HG02623 (cell line): Measurements from ENCODE around the gene VSTM4.

ENCODE experiments used
- ATAC-seq: cut with Tn5 transposase; IDR thresholded peaks from one replicate; pipeline ENCODE4 v1.9.1; 2021; ENCODE audit warnings: moderate library complexity; ENCODE audit not compliant: unreplicated experiment

VSTM4 gene

DNA sequence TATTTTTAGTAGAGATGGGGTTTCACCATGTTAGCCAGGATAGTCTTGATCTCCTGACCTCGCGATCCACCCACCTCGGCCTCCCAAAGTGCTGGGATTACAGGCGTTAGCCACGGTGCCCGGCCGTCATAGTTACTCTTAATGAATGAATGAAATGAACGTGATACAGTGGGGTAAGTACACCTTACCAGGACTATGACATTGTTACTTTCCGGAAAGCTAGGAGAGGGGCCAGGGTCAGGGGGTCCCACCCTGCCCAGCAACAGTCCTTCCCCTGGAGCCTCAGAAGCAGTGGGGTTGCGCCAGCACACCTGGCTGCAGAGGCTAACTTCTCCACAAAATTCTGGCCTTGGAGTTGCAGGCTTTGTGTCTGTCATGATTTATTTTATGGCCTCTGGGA is 21.4 kb downstream of the VSTM4 start:
- no peak for ATAC-seq

DNA sequence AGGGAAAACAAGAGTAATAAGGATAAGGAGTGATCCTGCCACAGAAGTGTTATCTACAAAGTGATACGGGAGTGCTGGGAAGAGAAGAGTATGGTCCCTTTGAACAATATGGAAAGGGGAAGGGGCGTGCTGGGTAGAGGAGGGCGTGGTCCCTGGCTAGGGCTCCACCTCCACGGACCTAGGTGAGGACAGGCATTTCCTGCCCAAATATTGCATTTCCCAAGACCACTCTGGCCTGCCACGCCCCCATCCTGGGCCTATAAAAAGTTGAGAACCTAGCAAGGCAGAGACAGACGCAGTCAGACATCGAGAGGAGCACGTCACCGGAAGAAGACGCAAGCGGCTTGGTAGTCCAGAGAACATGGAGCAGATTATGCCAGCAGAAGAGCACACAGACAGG is 22.8 kb downstream of the VSTM4 start:
- no peak for ATAC-seq

DNA sequence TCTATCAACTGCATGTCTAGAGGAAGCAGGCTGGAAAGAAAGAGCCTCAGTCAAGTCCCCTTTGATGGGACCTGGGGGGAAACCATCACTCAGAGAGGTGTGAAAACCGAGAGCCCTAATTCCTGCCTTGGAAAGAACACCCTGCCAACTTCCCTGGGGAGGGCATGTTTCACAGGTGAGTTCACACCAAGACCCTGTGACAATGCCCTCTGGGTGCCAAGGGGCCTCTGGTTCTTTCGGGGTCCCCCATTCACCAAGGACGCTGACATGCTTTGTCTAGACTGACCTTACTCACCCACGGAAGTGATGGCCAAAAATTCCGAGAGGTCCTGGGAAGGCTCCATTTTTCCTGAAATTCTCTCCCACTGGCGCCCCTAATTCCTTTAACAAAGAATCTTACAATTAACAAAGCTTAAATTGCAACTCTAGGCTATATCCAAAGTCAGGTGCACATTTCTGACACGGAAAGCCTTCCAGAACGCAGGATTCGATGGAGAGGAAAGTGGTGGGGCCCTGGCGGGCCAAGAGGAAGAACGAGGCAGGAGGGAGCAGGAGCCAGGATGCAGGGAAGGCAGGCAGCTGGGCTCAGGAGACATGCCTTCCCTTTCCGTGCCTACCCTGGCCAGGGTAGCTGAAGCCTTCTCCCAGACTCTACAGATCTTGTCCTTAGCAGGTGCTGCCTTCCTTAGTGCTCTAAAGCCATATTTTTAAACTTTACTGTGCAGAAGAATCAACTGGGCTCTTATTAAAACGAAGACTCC is 23.7 kb downstream of the VSTM4 start:
- ATAC-seq, result no peak

DNA sequence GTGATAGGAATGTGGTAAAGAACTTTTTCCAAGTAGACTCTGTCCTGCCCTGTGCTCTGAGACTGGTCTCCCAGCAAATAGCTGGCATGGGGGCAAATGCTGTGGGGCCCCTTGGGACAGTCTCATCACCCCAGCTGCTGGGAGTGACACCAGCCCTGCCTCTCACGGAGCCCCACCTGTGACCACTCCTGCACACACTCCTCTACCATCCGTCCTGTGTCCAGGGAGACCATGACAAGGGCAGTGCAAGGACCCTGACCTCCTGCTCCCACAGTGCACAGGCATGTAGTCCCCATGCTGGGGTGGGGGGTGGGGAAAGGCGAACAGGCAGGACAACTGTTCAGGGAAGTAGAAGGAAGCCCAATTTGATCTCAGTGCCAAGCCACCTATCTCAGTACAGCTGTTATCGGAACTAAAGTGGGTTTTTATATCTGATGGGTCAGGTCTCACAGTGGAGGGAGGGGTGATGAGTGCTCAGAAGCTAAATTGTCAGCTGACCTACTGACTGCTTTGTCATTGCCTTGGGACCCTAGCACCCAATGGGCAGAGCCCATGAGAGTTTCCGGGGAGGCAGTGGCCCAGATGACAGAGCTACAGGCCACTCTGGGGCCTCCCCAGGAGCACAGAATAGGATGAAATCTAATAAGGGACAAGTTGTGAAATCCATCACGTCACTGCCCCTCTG is 24.5 kb downstream of the VSTM4 start:
- no peak for ATAC-seq

DNA sequence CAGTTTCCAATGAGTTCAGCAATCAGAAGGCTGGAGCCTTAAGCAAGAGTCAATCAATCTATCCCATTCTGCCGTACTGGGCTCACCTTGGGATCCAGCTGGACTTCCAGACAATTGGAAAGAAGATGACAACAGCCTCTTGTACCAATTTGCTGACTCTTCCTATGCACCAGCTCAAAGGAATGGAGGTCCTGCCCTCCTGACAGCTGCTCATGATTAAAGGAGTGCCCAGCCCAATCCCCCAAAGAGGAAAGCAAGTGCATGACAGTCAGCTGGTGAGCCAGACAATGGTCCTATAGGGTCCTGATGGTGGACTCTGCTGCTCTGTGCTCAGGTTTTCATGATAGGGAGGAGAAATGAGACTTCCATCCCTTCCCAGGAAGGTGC is 25.1 kb downstream of the VSTM4 start:
- no peak for ATAC-seq

DNA sequence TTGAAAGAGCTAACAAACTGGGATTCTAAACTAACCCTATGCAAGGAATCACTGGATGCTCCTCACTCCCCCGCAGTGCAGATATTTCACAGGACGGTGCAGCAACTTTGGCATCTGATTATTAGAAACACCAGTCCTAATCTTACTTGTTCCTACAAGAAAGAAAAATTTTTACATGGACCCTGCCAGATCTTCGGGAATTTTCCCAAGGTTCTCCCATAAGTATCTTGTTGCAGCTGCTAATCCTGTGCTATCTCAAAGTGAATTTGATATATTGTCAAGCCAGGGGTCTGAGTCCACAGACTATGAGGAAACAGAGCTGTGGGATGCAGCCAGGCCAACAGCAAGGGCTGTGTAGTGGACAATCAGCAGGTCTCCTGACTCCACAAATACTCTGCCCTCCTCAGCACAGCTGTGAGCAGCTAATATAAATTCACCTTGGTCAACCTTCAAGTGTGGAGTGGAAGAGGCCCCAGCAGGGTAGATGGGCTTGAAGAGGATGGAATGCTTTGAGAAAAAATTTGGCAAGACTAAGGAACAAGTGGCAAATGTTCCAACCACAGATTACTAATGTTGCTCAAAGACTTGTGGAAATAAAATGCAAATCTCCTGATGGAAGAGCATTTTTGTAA is 25.6 kb downstream of the VSTM4 start:
- ATAC-seq, result no peak

DNA sequence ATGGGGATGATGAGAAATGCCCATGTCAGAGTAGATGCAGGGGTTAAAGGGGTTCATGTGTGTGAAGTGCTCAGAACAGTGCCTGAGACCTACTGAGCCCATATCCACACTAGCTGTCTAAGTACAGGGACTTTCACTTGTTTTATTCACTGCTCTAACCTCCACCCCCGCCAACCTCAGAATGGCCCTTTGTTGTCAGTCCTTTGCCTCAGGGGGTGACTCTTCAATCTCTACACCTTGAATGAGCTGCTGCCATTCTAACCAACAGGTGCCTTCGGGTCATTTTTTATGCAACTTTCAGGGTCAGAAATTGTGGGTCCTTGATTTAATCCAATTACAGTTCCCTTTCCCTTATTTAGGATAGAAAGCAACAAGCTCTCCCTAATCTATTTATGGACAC is 26.2 kb downstream of the VSTM4 start:
- no peak for ATAC-seq

DNA sequence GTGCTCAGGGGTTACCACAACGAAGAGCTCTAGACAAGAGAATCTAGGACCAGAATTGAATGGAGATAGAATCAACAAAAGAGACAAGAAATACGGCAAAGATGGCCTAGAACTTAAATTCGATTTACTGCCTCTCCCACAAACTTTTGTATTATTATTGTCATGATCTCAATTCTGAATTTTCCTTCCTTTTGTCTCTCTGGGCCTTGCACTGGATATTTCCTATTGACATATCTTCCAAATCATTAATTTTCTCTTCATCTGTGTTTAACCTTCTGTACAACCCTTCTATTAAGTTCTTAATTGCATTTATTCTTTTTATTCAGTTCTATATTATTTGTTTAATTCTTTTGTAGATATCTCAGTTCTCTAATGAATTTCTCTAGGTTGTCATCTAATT is 28.4 kb downstream of the VSTM4 start:
- no peak for ATAC-seq

DNA sequence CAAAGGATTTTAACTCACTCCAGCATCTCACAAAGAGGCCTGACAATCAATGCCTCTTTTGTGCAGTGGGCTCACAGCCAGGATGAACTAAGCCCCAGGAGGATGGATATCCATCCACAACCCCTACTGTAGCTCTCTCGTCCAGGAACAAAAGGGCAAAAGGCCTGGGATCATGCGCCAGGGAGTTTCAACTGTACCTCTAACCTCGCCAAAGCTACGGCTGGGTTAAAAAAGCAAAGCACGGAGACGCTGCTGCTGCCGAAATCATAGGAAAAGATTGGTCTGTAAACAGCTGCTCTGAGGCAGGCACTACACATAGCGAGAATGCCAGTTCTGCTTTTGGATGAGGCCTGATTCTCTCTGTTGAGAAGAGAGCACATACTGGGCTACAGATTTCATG is 32.1 kb downstream of the VSTM4 start:
- no peak for ATAC-seq

DNA sequence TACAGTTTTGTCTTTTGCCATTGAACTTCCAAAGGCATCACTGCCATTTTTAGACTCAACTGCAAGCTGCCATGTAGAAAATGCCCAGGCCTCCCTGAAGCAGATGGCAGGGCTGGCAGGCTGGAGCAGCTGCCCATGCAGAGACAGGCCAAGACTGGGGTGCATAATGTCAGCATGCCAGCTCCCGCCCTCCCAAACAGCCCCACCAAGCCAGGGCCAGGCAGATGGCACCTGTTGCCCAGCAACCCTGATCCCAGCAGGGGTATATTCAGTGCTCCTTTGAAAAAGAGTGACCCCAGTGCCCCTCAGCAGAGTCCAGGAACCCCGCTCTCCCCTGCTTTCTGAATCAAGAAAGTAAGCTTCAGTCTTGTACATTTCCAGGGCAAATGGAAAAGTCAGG is 32.6 kb downstream of the VSTM4 start:
- ATAC-seq, result no peak

DNA sequence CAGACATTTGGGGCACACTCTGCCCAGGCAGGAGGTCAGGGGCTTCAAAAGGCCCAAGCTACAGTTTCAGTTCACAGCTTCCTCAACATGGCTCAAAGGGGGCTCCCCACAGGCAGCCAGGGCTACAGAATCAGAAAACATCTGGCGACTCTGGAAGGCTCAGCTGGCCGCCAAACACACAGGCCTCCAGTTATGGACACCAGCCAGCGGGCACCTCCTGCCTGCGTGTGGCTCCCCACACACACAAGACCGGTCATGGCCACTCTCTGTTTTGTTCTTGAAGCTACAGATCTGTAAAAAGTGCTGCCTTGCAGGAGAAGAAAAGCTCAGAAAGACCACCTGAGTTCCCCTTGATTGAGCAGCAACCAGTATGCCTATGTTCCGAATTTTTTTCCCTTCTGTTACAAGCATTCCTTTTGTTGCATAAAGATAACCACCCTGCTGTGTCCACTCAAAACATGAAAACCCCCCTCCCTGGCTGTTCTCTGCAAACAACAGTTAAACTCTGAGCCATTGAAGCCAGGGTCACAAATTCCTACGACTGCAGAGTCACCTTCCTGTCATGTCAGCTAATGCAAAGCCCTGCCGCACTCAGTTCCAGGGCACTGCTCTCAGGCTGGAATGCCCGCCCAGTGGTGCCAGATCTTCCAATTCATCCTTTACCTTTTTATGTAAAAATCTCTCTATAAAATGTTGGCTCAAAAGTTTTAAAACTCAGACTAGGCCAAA is 33.6 kb downstream of the VSTM4 start:
- ATAC-seq, result no peak

DNA sequence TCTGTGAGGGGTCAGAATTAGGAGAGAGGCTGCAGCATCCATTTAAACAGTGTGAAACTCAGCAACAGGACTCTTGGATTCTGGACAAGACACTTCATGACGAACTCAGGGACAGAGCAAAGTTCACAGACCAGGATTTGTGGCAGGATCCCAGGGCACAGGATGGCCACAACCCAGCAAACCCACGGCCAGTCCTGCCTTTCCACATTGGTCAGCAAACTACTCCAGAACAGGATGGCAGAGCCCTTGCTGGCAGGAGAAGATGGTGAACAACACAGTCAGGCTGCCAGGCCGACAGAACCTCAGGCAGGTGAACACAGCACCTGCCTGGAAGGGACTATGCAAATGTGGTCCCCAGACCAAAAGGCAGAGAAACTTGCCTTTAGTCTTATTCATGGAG is 34.4 kb downstream of the VSTM4 start:
- no peak for ATAC-seq

DNA sequence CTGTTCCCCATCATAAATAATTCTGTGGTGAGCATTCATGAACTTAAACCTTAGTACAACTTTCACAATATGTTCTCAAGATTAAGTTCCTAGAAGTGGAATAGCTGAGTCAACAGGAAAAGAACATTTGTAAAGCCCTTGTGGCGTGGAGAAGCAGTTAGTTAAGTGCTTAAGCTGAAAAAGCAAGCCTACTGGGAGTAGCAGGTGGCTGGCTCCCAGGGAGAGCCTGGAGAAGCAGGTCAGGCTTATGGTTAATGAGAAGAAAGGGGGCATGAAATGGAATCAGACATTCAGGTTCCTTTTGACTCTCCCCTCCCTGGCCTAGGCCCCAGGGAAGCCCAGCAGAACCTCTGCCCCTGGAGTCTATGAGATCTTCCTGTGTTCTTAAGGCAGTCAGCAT is 35.3 kb downstream of the VSTM4 start:
- no peak for ATAC-seq

DNA sequence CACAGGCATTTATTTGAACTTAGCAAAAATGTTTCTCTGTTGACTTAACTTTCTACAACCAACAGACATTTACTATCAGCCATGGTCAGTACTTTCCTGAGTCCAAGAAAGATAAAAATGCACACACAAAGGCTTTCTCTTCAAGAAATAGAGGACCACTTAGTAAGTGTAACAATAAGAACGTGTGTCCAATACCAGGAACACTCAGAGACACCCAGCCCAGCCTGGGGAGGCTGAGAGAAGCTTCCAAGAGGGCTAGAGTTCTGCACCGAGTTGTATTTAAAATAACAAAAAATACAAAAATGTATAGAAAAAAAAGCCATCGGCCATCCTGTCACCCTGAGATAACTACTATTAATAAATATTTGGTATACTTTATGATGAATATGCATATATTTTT is 35.8 kb downstream of the VSTM4 start:
- ATAC-seq, result no peak

DNA sequence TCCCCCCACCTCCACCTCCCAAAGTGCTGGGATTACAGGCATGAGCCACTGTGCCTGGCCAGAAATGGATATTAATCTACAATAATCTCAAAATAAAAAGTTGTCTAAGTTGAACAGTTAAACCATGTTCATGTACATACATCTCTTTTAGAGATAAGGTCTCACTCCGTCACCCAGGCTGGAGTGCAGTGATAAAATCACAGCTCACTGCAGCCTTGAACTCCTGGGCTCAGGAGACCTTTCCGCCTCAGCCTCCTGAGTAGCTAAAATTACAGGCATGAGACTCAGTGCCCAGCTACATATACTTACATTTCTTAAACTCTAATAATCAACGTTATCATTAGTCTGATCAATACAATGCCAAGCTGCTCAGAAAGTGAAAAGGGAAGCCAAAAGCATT is 36.2 kb downstream of the VSTM4 start:
- no peak for ATAC-seq

DNA sequence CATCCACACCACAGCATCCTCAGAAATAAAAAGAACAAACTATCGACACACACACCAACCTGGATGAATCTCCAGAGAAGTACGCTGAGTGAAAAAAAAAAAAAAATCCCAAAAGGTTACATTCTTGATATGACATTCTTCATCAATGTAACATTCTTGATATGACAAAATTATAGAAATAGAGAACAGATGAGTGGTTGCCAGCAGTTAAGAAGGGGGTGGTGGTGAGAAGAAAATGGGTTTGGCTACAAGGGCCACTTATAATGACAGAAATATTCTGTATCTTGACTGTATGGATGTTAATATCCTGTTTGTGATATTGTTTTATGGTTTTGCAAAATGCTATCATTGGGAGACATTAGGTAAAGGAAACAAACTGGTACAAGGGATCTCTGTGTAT is 36.9 kb downstream of the VSTM4 start:
- ATAC-seq, result no peak

DNA sequence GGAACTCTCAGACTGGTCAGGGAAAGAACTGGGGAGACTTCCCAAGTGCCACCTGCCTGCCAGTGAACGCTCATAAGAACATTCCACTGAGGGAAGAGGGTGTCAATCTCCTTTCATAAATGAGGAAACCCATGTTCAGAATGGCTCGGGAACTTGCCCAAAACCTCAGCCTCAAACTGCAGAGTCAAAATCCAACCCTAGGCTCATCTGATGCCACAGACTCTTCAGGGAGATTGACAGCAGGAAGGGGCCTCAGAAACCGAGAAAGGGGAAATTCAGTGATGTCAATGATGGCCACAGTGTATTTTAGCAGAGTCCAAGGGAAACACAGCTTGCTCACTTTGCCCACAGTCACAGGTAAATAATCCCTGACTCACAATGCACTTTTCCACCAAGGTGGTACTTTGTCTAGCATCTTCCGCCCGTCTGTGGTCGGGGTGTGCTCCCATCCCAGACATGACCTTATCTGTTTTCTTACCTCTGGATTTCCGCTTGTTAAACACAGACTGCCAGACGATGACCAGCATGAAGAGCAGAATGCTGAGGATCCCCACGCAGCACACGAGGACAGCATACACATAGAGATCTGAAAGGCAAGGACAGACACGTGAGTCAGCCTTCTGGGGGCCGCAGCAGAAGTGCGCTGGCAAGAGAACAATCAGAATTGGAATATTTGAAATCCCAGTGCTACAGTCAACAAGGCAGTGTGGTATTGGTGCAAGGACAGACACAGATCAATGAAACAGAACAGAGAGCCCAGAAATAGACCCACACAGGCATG is 38.4 kb downstream of the VSTM4 start:
- peak; percentile 48 for ATAC-seq

DNA sequence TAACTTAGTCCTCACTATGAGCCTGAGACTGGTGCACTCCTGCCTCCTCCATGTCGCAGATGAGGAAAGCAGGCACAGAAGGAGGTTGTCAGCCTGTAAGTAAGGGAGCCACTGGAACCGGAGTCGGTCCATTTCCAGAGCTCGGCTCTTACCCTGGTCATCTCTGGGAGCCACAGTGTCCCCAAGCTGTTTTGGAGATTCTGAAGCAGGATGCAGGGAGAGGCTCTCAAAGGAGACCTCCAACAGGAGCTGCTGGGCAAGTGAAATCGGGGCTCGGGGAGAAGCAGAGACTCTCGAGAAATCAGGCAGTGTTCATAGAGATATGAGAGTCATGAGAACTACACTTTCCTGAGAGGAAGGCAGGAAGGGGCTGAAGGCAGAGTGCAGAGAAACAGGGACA is 39.0 kb downstream of the VSTM4 start:
- no peak for ATAC-seq

DNA sequence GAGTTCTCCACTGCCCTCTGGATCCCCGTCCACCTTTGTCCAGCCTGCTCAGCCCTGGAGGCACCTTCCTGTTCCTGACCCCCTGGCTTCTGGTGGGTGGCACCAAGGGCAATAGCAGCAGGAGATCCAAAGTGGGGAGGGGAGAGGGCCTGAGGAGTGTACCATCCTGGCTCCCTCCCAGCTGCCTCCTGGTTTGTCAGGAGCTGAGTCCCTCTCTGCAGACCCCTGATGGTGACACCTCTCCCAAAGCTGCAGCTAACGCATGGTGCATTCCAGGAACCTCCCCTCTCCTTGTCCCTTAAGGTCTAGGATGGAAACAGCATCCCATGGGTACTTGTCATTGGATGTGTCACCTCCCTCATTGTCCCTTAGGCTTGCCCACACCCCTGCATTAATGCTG is 39.6 kb downstream of the VSTM4 start:
- ATAC-seq, result no peak

DNA sequence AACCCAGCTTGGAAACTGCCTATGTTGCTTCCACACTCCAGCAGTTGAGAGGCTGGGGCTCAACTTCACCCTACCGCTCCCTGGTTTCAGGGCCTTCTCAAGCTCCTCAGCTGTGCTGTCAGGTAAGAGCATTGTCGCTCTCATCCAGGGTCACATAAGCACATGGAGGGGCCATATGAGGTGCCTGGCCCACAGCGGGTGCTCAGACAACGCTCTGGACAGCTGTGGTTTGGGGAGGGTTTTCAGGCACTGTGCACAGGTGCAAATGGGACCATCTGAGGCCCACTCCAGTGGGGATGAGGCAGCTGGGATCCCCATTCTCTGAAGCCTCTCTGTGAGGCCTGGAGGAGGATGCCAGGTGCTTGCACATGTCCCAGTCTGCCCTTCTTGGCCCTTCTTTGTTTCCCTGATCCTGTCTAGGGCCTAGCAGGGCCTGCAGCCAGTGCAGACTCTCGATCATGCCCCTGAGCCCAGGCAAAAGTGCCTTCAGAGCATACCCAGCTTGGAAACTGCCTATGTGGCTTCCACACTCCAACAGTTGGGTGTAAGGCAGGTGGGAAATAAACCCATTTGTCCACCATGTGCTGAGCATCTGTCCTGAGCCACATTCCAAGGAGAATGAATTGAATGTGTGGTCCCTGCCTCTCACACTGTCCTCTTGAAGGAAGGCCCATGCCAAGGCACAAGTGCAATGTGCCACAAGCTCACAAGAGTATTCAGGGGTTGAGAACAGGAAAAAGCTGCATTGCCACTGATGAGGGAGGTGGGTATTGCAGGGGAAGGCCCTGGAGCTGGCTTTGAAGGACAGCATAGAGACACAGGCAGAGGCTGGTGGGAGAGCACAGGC is 40.3 kb downstream of the VSTM4 start:
- ATAC-seq, result no peak
